GM12892 (cell line): ENCODE data around the gene TATDN3.

ENCODE experiments used
- POLR2A ChIP-seq: IDR thresholded peaks from 2 replicates; pipeline ENCODE4 v1.6.1; 2011; ENCODE audit warnings: low read depth, low read length, control low read depth
- POLR2AphosphoS5 ChIP-seq: IDR thresholded peaks from 2 replicates; pipeline ENCODE4 v1.6.1; 2011; ENCODE audit warnings: low read depth, low read length, control low read depth
- TAF1 ChIP-seq: IDR thresholded peaks from 2 replicates; pipeline ENCODE4 v1.6.1; 2011; ENCODE audit warnings: low read depth, mild to moderate bottlenecking, control low read depth, low read length, borderline replicate concordance

- TF ChIP-seq POLR2AphosphoS5 (no peak), POLR2A (no peak), TAF1 (no peak)
Observed at GRCh38 chr1:212814537-212815334, 23.0 kb downstream of the TATDN3 start.
